ENCODE measurements around the gene DIPK1C. TPM values are rescaled to one million over a fixed set of nuclear protein-coding genes. Genes with fewer than 3 reads are reported as not detected.

DIPK1C gene
- total RNA-seq, 1 experiment from 2014 or later: 0.26 TPM

- ChIA-PET CTCF (no interaction called here), POLR2A (no interaction called here)
- no TSS peak for BruUV-seq (replicated peaks)
- no peaks in the 10 kb centered on the region for H3K36me3 ChIP-seq (ENCODE audit: control insufficient read depth, insufficient read depth, low read length)
- no peak overlapping the region for H3K27ac ChIP-seq (ENCODE audit: low read length)
- no peaks in the 10 kb centered on the region for H3K27me3 ChIP-seq (ENCODE audit: control insufficient read depth, insufficient read depth, low read length)
- intact Hi-C loops (cut with micrococcal nuclease; ENCODE audit: unreplicated experiment): no loop called here
- ATAC-seq (no peak), DNase-seq (ENCODE audit: low read depth, low spot score) (no peak)
- H3K4me3 ChIP-seq (ENCODE audit: low read depth in 2 of 2, low read length in 2 of 2): no peak overlapping the region
- H3K9me3 ChIP-seq (ENCODE audit: control insufficient read depth, insufficient read depth, low read depth, low read length): no peaks in the 10 kb centered on the region
- TF ChIP-seq POLR2AphosphoS5 (IDR thresholded peaks at IDR 0.05; ENCODE audit: low read depth, low read length) (no peak), CTCF (IDR thresholded peaks at IDR 0.05) (no peak), TCF7L2 (IDR thresholded peaks at IDR 0.05; ENCODE audit: low read depth, low read length) (no peak), REST (IDR thresholded peaks at IDR 0.05; ENCODE audit: insufficient read depth in 1 of 2, low read depth in 2 of 2, low read length in 1 of 2) (no peak), SIN3A (IDR thresholded peaks at IDR 0.05; ENCODE audit: borderline replicate concordance, insufficient read depth, low read depth, low read length) (no peak)
- in situ Hi-C loops (cut with HindIII; ENCODE audit: low pct_unique_long_range_greater_than_20kb, low sequenced_read_pairs): no loop called here
- H3K4me1 ChIP-seq (ENCODE audit: control insufficient read depth, insufficient read depth, low read length): no peaks in the 10 kb centered on the region
These were observed 20.8 kb downstream of the DIPK1C start for GRCh38 chr18:74436158-74436769.

GRCh38 chr18:74435740-74436139 is 21.4 kb downstream of the DIPK1C start:
- H3K4me1 ChIP-seq (ENCODE audit: control insufficient read depth, insufficient read depth, low read length): no peaks in the 10 kb centered on the region
- no peaks in the 10 kb centered on the region for H3K9me3 ChIP-seq (ENCODE audit: control insufficient read depth, insufficient read depth, low read depth, low read length)
- intact Hi-C loops (cut with micrococcal nuclease; ENCODE audit: unreplicated experiment): no loop called here
- TF ChIP-seq TCF7L2 (IDR thresholded peaks at IDR 0.05; ENCODE audit: low read depth, low read length): no peak
- TF ChIP-seq CTCF (IDR thresholded peaks at IDR 0.05): no peak
- TF ChIP-seq POLR2AphosphoS5 (IDR thresholded peaks at IDR 0.05; ENCODE audit: low read depth, low read length): no peak
- TF ChIP-seq SIN3A (IDR thresholded peaks at IDR 0.05; ENCODE audit: borderline replicate concordance, insufficient read depth, low read depth, low read length): no peak
- no peak for TF ChIP-seq REST (IDR thresholded peaks at IDR 0.05; ENCODE audit: insufficient read depth in 1 of 2, low read depth in 2 of 2, low read length in 1 of 2)
- H3K27me3 ChIP-seq (ENCODE audit: control insufficient read depth, insufficient read depth, low read length): no peaks in the 10 kb centered on the region
- POLR2A ChIA-PET: no interaction called here
- DNase-seq (ENCODE audit: low read depth, low spot score) (no peak), ATAC-seq (no peak)
- CTCF ChIA-PET: no interaction called here
- H3K4me3 ChIP-seq (ENCODE audit: low read depth in 2 of 2, low read length in 2 of 2): no peak overlapping the region
- H3K27ac ChIP-seq (ENCODE audit: low read length): no peak overlapping the region
- BruUV-seq (replicated peaks): no TSS peak
- in situ Hi-C loops (cut with HindIII; ENCODE audit: low pct_unique_long_range_greater_than_20kb, low sequenced_read_pairs): no loop called here
- no peaks in the 10 kb centered on the region for H3K36me3 ChIP-seq (ENCODE audit: control insufficient read depth, insufficient read depth, low read length)

Measured in Panc1 (cell line).